ENCODE data around the gene TMEM184A. TPM values are rescaled to one million over a fixed set of nuclear protein-coding genes. Genes with fewer than 3 reads are reported as not detected.

Gene TMEM184A
- polyA plus RNA-seq (2011; rRNA removed), result 18.4 and 22.0 TPM in 2 replicates
- 22.6 and 32.6 TPM in 2 replicates for polyA plus RNA-seq (2012; cell fraction: cytosol; rRNA removed)
- polyA plus RNA-seq (2012; cell fraction: nucleus; rRNA removed), result 86.6 and 140 TPM in 2 replicates
- 14.3 to 16.1 TPM (median 15.8 TPM) in 3 replicates for polyA plus RNA-seq (2017; fragmentation: RNase III; extraction: RNeasy Plus Mini Kit Qiagen cat#74134 plus additional on column Dnase treatment)
- polyA minus RNA-seq (2011; rRNA and poly(A)+ RNA removed), result 51.8 and 53.5 TPM in 2 replicates

GRCh38 chr7:1555813-1556543 is at the start of gene TMEM184A:
TMEM184A (minus strand) TSS chr7:1556205; CDS start chr7:1555484, 721 bp downstream.
- ATAC-seq (peak; percentile 39 to 58), DNase-seq (ENCODE audit: low read depth in 1 of 2, low spot score in 1 of 2) (peak; percentile 90 to 91), FAIRE-seq (peak; percentile 18)
- Histone ChIP-seq H3K4me1 (peaks cover 46% of the 10 kb centered on the region), H3K27ac (peak within 1 kb of the TSS; percentile 97 to 99), H3K4me2 (peak within 1 kb of the TSS; percentile 94), H3K9me3 (no peaks in the 10 kb centered on the region), H3K4me3 (peak within 1 kb of the TSS; percentile 55)
- ChIA-PET POLR2A (interaction anchor here (0.7 to 2.6 kb wide), 4 partner anchors 11 to 43 kb away, joined by 3 to 24 read pairs (median 12); no protein-coding TSS in a partner anchor), CTCF (interaction anchor here (0.6 to 9.5 kb wide), 23 partner anchors 9 to 798 kb away, joined by 3 to 204 read pairs (median 5); partner anchors contain the start of gene EIF3B)
- WGBS (ENCODE audit: missing lambda C conversion rate), result 6% methylated on average over 15 of the region's 23 CpGs
- no peak for TF ChIP-seq RFX5 (IDR thresholded peaks at IDR 0.05)
- no peak for TF ChIP-seq KDM5A (IDR thresholded peaks at IDR 0.05)
- no peak for TF ChIP-seq FOSL2 (IDR thresholded peaks at IDR 0.05)
- no peak for TF ChIP-seq FOSL2 (CRISPR knock-in tag; IDR thresholded peaks at IDR 0.05)
- TF ChIP-seq RCOR1 (IDR thresholded peaks at IDR 0.05; ENCODE audit: low read depth, low read length), result no peak
- TF ChIP-seq CHD2 (IDR thresholded peaks at IDR 0.05; ENCODE audit: low read length, partially characterized antibody), result no peak
- TF ChIP-seq HMGXB4 (CRISPR knock-in tag; IDR thresholded peaks at IDR 0.05; ENCODE audit: borderline replicate concordance), result peak; percentile 69; the same call in 1 of the 2 replicates
- TF ChIP-seq RNF2 (IDR thresholded peaks at IDR 0.05; ENCODE audit: borderline replicate concordance, low read depth), result no peak
- no peak for TF ChIP-seq EP300 (IDR thresholded peaks at IDR 0.05)
- peak; percentile 7 to 31; a peak in 2 of 5 replicates for TF ChIP-seq JUN (IDR thresholded peaks at IDR 0.05)
- TF ChIP-seq HOXB5 (CRISPR knock-in tag; IDR thresholded peaks at IDR 0.05), result peak; percentile 85
- TF ChIP-seq HEYL (CRISPR knock-in tag; IDR thresholded peaks at IDR 0.05), result no peak
- TF ChIP-seq FOSB (CRISPR knock-in tag; IDR thresholded peaks at IDR 0.05), result peak; percentile 62
- no peak for TF ChIP-seq NPAS2 (CRISPR knock-in tag; IDR thresholded peaks at IDR 0.05; ENCODE audit: borderline replicate concordance)
- peak; percentile 80 for TF ChIP-seq USF2 (IDR thresholded peaks at IDR 0.05)
- no peak; the same call in 1 of the 2 replicates for TF ChIP-seq ZNF302 (CRISPR knock-in tag; IDR thresholded peaks at IDR 0.05)
- TF ChIP-seq POLR2AphosphoS2 (conservative IDR thresholded peaks at IDR 0.05; ENCODE audit: low read length), result no peak; the same call in 1 of the 2 replicates
- TF ChIP-seq ZC3H11A (IDR thresholded peaks at IDR 0.05), result no peak
- TF ChIP-seq HES2 (IDR thresholded peaks at IDR 0.05), result no peak
- no peak for TF ChIP-seq ZFP36 (IDR thresholded peaks at IDR 0.05; ENCODE audit: borderline replicate concordance, partially characterized antibody)
- TF ChIP-seq, protein P1, sequence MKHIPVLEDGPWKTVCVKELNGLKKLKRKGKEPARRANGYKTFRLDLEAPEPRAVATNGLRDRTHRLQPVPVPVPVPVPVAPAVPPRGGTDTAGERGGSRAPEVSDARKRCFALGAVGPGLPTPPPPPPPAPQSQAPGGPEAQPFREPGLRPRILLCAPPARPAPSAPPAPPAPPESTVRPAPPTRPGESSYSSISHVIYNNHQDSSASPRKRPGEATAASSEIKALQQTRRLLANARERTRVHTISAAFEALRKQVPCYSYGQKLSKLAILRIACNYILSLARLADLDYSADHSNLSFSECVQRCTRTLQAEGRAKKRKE (CRISPR knock-in tag; IDR thresholded peaks at IDR 0.05; ENCODE audit: low read depth), result no peak; the same call in 1 of the 2 replicates
- TF ChIP-seq CBX8 (IDR thresholded peaks at IDR 0.05), result no peak
- no peak for TF ChIP-seq PBX3 (IDR thresholded peaks at IDR 0.05)
- TF ChIP-seq, protein P2, sequence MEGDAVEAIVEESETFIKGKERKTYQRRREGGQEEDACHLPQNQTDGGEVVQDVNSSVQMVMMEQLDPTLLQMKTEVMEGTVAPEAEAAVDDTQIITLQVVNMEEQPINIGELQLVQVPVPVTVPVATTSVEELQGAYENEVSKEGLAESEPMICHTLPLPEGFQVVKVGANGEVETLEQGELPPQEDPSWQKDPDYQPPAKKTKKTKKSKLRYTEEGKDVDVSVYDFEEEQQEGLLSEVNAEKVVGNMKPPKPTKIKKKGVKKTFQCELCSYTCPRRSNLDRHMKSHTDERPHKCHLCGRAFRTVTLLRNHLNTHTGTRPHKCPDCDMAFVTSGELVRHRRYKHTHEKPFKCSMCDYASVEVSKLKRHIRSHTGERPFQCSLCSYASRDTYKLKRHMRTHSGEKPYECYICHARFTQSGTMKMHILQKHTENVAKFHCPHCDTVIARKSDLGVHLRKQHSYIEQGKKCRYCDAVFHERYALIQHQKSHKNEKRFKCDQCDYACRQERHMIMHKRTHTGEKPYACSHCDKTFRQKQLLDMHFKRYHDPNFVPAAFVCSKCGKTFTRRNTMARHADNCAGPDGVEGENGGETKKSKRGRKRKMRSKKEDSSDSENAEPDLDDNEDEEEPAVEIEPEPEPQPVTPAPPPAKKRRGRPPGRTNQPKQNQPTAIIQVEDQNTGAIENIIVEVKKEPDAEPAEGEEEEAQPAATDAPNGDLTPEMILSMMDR (IDR thresholded peaks at IDR 0.05), result peak; percentile 69
- TF ChIP-seq REST (IDR thresholded peaks at IDR 0.05), result no peak
- peak; percentile 81 for TF ChIP-seq SMC3 (IDR thresholded peaks at IDR 0.05)
- no peak for TF ChIP-seq JUNB (IDR thresholded peaks at IDR 0.05)
- peak; percentile 53; the same call in 1 of the 2 replicates for TF ChIP-seq TP53 (CRISPR knock-in tag; IDR thresholded peaks at IDR 0.05)

Measured in A549 (cell line).